HUES6 (cell line): ENCODE results near the gene DDB1.

Source experiments
- H3K27ac ChIP-seq: 2 replicates; pipeline ENCODE4 v1.7.0; 2013; ENCODE audit warnings: low read depth, mild to moderate bottlenecking, low read length, inconsistent platforms
- H3K27me3 ChIP-seq: 2 replicates; pipeline ENCODE4 v1.6.1; 2013; ENCODE audit warnings: low read length; ENCODE audit not compliant: control insufficient read depth, insufficient read depth
- H3K36me3 ChIP-seq: 2 replicates; pipeline ENCODE4 v1.6.1; 2013; ENCODE audit warnings: low read length; ENCODE audit not compliant: control insufficient read depth, insufficient read depth
- H3K4me1 ChIP-seq: 2 replicates; pipeline ENCODE4 v1.6.1; 2013; ENCODE audit warnings: low read length; ENCODE audit not compliant: control insufficient read depth, insufficient read depth
- H3K4me3 ChIP-seq: 2 replicates; pipeline ENCODE4 v1.5.1; 2013; ENCODE audit warnings: low read depth, low read length
- H3K9ac ChIP-seq: one replicate; pipeline ENCODE4 v1.6.1; 2013; ENCODE audit warnings: mild to moderate bottlenecking, low read length
- H3K9me3 ChIP-seq: 2 replicates; pipeline ENCODE4 v1.6.1; 2013; ENCODE audit warnings: low read depth, low read length; ENCODE audit not compliant: control insufficient read depth, insufficient read depth

DDB1 gene

DNA sequence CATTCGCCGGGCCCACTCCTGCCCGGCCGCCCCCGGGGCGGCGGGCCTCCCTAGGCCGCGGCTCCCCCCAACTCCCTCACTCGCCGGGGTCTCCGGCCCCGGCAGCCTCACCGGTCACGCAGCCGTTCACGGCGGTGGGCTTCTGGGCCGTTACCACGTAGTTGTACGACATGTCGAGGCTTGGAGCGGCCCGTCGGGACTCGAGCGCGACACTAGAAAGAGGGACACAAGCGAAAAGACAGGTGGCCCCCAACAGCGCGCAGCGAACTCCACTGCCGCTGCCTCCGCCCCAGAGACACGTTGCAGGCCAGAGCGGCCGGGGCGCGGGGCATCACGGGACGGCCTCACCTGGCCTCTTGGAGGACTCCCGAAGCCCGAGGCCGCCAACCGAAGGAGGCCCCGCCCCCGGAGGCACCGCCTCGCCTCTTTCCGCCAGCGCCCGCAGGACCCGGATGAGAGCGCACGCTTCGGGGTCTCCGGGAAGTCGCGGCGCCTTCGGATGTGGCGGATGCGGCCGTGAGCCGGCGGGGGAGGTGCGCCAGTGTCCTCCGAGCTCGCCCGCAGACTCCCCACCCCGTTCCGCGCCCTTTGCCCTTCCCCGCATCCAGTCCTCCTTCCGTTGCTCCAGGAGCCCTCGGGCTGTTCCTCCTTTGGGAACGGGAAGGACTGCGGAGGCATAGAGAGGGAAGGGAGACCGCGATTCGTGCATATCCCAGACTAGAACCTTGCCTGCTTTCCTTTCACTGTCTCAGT is at the start of gene DDB1, which contains the start of gene TKFC:
DDB1 (minus strand) TSS at position 309 of the 753 bp plus-strand sequence; CDS start at position 172, 137 bp downstream.
TKFC (plus strand) TSS at position 432 of the 753 bp plus-strand sequence. CDS start 1,501 bp downstream, outside the sequence.
- Histone ChIP-seq H3K9ac (peak within 1 kb of the TSS; percentile 96), H3K27ac (peak within 1 kb of the TSS; percentile 87), H3K4me3 (peak within 1 kb of the TSS; percentile 89), H3K27me3 (no peaks in the 10 kb centered on the region), H3K4me1 (peaks cover 32% of the 10 kb centered on the region), H3K9me3 (no peaks in the 10 kb centered on the region), H3K36me3 (peaks cover 30% of the 10 kb centered on the region)

DNA sequence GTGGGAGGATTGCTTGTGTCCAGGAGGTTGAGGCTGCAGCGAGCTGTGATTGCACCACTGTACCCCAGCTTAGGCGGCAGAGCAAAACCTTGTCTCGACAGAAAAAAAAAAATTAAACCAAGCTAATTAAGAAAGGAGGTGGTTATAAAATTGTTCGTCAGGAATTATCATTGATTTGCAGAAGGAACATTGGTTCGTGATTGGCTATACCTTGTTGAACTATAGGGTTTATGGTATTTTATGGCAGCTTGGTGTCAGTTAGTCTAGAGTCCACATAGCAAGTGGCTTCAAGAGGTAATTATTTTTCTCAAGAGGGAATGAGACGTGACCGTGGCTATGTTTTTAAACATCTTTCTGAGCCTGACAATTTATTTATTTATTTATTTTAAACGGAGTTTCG is 48.0 kb upstream of the DDB1 start:
- H3K4me3 ChIP-seq, result no peak overlapping the region
- H3K9ac ChIP-seq, result no peak overlapping the region
- H3K27ac ChIP-seq, result no peak overlapping the region
- H3K27me3 ChIP-seq, result no peaks in the 10 kb centered on the region
- no peaks in the 10 kb centered on the region for H3K9me3 ChIP-seq
- H3K36me3 ChIP-seq, result peaks cover 7% of the 10 kb centered on the region; the same call in 1 of the 2 replicates
- H3K4me1 ChIP-seq, result no peaks in the 10 kb centered on the region

DNA sequence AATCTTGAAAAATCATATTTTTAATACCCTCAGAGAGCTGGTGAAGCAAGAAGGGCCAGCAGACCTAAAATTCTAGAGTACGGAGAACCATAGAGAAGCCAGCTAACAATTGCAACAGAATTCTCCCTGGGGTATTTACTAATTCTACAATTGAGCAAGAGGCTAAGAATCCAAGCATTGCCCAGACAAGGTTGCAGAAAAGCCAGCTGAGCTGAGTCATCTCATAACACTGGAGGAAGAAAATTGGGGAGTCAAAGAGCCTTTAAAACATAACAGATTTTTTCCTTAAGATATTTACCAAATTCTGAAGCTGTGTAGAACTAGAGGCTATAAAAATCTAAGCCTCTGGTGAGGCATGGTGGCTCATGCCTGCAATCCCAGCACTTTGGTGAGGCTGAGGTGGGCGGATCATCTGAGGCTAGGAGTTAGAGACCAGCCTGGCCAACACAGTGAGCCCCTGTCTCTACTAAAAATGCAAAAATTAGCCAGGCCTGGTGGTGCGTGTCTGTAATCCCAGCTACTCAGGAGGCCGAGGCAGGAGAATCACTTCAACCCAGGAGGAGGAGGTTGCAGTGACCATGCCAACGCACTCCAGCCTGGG is 45.9 kb upstream of the DDB1 start:
- H3K27ac ChIP-seq, result no peak overlapping the region
- H3K9me3 ChIP-seq, result peaks cover 12% of the 10 kb centered on the region
- H3K36me3 ChIP-seq, result peaks cover 15% of the 10 kb centered on the region
- no peaks in the 10 kb centered on the region for H3K27me3 ChIP-seq
- no peak overlapping the region for H3K9ac ChIP-seq
- H3K4me3 ChIP-seq, result no peak overlapping the region
- H3K4me1 ChIP-seq, result no peaks in the 10 kb centered on the region

- Histone ChIP-seq H3K9me3 (peaks cover 22% of the 10 kb centered on the region), H3K27me3 (no peaks in the 10 kb centered on the region), H3K36me3 (peaks cover 22% of the 10 kb centered on the region), H3K4me1 (no peaks in the 10 kb centered on the region), H3K27ac (no peak overlapping the region), H3K4me3 (no peak overlapping the region), H3K9ac (no peak overlapping the region)
These were observed 44.7 kb upstream of the DDB1 start for GRCh38 chr11:61377461-61378160.

DNA sequence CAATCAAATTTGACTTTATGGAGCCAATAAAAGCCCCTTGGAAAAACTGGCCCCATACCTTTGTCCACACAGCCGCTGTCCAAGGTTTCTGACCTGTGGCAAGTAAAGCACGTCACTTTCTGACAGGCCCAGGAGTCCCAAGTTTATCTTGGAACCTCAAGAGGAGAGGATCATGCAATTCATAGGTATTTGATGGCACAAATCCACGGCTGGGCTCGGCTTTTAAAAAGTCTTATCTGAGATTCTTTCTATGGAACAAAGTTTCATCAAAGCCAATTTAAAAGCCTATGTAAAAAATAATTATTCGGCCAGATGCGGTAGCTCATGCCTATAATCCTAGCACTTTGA is 42.8 kb upstream of the DDB1 start:
- Histone ChIP-seq H3K9ac (no peak overlapping the region), H3K27me3 (no peaks in the 10 kb centered on the region), H3K36me3 (peaks cover 29% of the 10 kb centered on the region), H3K27ac (no peak overlapping the region), H3K9me3 (peaks cover 34% of the 10 kb centered on the region), H3K4me1 (no peaks in the 10 kb centered on the region), H3K4me3 (no peak overlapping the region)

DNA sequence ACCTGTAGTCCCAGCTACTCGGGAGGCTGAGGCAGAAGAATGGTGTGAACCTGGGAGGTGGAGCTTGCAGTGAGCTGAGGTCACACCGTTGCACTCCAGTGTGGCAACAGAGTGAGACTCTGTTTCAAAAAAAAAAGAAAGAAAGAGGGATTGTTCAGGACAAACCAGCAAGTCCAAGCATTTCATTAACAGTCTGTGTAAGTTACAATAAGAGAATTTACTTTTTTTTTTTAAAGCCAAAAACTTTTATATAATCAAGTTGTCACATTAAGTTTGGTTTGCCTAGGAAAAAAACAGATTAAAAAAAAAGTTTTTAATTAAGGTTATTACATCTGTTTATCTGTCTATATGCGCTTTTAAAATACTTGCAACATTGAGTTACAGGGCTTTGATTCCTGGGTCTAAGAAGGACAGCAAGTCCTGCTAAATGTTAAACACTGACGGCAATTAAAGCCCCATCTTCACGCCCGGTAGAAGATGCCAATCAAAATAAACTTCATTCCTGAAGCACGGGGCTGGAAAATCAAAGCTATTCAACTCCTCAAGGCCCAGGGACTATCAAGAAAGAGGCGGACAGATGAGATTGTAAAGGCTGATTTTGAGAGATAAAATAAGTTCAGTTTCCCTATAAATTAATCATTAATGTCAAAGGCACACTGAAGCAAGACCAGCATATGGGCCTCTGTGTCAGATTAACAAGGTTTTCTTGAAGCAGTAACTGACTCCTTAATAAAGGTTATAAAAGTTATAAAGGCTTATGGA is 39.9 kb upstream of the DDB1 start:
- H3K9ac ChIP-seq, result no peak overlapping the region
- H3K9me3 ChIP-seq, result peaks cover 34% of the 10 kb centered on the region
- H3K4me1 ChIP-seq, result no peaks in the 10 kb centered on the region
- no peak overlapping the region for H3K4me3 ChIP-seq
- peaks cover 56% of the 10 kb centered on the region for H3K36me3 ChIP-seq
- H3K27me3 ChIP-seq, result no peaks in the 10 kb centered on the region
- H3K27ac ChIP-seq, result no peak overlapping the region

- Histone ChIP-seq H3K27ac (no peak overlapping the region), H3K4me1 (no peaks in the 10 kb centered on the region), H3K4me3 (no peak overlapping the region), H3K27me3 (no peaks in the 10 kb centered on the region), H3K9ac (no peak overlapping the region), H3K36me3 (peaks cover 70% of the 10 kb centered on the region), H3K9me3 (peaks cover 34% of the 10 kb centered on the region)
These were observed 37.6 kb upstream of the DDB1 start for GRCh38 chr11:61370349-61371005.

DNA sequence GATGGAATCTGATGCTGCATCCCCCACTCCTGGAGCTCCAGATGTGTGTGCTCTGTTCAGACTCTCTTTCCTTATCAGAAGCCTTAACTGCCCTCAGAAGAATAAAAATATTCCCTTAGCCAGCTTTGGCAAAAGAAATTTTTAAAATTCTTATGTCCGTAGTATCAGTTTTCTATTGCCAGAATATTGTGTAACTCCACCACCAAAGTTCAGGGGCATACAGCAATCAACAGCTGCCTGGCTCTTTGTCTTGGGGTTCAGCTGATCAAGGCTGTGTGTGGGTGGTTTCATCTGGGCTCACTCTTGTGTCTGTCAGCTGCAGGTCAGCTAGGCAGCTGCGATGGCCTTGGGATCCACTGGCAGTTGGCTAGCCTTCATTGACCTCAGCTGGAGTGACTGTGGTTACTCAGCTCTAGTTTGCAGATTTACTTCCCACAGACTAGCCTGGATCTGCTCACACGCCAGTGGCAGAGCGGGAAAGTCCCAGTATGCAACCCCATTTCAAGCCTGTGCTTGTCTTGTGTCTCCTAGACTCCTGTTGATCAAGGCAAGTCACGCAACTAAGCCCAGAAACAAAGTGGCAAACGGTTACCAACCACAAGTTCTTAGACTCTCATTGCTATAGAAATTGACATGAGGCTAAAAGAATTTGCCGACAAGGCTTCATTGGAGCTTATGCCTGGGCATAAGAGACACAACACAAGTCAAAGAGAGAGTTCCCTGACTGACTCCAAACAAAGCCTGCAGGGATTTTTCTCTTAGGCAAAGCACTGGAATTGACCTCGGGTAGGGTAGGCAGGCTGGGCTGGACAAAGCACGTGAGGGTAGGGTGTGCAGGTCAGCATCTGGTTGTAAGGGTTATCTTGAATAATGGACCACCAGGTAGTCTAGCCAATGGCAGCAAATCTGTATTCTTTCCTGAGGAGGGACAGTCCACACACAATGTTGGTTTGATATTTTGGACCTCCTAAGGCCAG is 36.8 kb upstream of the DDB1 start:
- Histone ChIP-seq H3K36me3 (peaks cover 72% of the 10 kb centered on the region), H3K27ac (no peak overlapping the region), H3K9me3 (peaks cover 30% of the 10 kb centered on the region), H3K9ac (no peak overlapping the region), H3K27me3 (no peaks in the 10 kb centered on the region), H3K4me1 (no peaks in the 10 kb centered on the region), H3K4me3 (no peak overlapping the region)

DNA sequence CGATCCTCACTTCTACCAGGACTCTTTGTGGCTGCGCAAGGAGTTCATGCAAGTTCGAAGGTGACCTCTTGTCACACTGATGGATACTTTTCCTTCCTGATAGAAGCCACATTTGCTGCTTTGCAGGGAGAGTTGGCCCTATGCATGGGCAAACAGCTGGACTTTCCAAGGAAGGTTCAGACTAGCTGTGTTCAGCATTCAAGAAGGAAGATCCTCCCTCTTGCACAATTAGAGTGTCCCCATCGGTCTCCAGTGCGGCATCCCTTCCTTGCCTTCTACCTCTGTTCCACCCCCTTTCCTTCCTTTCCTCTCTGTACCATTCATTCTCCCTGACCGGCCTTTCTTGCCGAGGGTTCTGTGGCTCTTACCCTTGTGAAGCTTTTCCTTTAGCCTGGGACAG is 35.7 kb upstream of the DDB1 start:
- peaks cover 78% of the 10 kb centered on the region for H3K36me3 ChIP-seq

More for the DNA sequence above, 35.7 kb upstream of the DDB1 start:
- H3K27ac ChIP-seq, result no peak overlapping the region
- no peaks in the 10 kb centered on the region for H3K4me1 ChIP-seq
- H3K9me3 ChIP-seq, result peaks cover 21% of the 10 kb centered on the region
- H3K9ac ChIP-seq, result no peak overlapping the region
- H3K27me3 ChIP-seq, result no peaks in the 10 kb centered on the region
- no peak overlapping the region for H3K4me3 ChIP-seq
